HG03060 (cell line): ENCODE data around the gene SKI.
A peak's percentile ranks its signal among the peaks of the same experiment; 100 is the strongest.
"Not testable (repeated sequence)": the region's sequence is repeated elsewhere in the genome, so short reads cannot be mapped to it uniquely, and the experiment has no call there.

Experiments used
- ATAC-seq: cut with Tn5 transposase; IDR thresholded peaks from one replicate; pipeline ENCODE4 v1.9.1; 2021; ENCODE audit warnings: low read depth, moderate number of reproducible peaks; ENCODE audit not compliant: unreplicated experiment

The SKI gene

DNA sequence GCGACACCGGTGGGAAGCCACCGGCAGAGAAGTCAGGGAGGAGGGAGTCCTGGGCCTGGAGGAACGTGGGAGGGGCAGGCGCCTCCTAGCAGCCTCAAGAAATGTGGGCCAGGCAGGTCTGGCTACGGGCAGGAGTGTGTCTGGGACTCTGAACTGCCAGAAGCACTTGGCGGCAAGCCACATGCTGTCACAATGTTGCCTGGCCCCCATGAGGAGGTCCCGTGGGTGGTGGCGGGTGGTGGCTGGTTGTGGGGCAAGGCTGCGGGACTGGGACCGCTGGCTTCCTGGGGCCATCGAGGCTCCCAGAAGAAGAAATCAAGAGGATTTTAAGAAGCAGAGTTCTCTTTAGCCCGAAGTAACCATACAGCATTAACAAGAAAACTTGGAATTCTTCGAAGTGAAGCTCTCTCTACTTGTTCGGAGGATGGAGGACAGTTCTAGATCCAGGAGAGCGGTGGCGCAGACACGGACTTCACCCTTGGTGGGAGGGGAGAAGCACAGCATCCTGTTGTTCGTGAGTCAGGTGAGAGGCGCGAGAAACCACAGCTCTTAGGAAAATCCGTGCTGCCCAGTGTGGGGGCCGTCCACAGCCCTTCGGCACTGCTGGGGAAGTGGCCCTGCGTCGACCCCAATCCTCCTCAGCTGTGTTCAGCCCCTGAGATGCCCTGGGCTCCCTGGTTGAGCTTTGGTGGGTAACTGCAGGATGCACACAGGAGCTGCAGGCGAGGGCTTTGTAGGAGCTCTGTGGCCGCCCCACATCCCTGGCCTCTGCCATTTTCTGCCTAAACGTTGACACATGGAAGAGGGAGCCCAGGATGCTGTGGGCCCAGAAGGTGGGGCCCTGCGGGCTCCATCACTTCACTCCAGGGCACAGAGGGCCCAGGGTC is 12.4 kb downstream of the SKI start:
- no peak for ATAC-seq

DNA sequence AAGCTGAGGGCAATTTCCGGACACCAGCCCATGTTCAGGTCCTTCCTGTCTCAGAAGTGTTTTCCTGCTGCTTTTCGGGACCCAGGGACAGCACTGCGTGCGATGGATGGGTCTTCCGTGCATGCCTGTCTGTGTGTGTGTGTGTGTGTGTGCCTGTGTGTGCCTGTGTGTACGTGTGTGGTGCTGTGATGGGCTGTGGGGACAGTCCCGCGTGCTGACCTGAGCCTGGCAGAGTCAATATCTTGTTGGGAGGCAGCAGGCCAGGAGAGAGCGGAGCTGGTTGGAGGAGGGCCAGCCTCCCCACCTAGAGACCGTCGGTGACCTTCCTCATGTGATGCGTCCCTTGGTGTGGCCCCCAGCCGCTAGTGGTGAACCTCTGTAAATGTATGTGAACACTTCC is 13.7 kb downstream of the SKI start:
- ATAC-seq, result no peak

DNA sequence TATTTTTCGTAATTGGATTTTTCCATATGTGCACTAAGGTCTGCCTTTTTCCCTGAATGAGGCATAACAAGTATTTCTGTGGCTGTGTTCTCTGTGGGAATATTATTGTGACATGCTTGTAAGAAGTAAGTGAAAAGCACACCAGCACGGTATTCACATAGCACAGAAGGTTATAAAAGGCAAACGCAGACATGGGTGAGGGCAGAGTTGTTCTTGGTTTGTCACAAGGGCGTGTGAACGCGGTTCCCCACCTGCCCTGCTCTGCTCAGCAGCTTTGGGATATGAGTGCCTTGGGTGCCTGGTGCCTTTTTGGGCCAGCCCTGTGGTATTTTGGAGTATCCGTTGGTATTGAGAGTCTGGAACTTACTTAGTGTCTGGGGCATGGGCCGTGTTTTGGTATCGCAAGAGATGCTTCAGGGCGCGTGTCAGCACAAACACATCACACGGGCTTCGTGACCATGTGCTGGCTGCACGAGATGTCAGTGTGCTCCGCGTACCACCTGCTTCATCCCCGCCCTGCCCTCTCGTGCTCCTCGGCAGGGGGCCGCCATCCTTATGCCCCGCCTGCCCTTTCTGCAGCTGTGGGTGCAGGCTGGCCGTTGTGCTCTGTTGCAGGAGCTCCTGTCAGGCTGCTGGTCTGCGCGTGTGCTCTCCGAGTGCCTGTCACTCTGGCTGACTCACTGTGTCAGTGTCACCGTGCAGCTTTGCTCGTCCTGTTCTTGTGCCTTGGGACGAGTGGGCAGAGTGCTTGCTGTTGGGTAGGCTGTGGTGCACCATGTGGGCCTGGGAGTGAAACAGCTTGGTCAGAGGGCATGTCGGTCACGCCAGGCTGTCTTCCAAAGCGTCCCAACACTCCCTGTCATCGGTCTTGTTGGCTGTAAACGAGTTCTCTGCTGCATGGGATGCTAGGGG is 15.0 kb downstream of the SKI start:
- ATAC-seq, result no peak

DNA sequence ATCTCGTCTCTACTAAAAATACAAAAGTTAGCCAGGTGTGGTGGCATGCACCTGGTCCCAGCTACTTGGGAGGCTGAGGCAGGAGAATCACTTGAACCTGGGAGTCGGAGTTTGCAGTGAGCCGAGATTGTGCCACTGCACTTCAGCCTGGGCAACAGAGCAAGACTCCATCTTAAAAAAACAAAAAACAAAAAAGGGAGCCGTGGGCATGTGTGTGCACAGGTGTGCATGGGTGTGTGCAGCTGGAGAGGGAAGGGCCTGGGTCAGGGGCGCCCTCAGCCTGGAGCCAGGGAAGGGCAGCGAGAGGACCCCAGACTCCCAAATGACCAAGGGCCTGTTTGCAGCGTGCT is 18.9 kb downstream of the SKI start:
- ATAC-seq, result not testable (repeated sequence)

DNA sequence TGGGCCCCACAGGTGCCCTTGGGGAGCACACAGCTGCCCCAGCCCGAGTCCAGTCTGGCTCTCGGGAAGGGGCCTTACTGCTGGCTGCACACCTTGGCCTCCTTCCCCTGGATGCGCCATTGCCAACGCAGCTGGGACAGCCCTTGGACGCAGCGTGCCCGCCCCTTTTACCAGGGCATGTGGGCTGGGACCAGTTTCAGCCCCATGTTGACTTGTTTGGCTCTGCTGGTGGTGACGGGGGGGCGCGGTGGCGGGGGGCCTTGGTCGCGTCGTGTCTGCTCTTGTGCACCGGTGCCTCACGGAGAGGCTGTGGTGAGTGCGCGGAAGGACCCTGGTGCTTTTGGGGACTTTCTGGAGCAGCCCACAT is 19.6 kb downstream of the SKI start:
- no peak for ATAC-seq

DNA sequence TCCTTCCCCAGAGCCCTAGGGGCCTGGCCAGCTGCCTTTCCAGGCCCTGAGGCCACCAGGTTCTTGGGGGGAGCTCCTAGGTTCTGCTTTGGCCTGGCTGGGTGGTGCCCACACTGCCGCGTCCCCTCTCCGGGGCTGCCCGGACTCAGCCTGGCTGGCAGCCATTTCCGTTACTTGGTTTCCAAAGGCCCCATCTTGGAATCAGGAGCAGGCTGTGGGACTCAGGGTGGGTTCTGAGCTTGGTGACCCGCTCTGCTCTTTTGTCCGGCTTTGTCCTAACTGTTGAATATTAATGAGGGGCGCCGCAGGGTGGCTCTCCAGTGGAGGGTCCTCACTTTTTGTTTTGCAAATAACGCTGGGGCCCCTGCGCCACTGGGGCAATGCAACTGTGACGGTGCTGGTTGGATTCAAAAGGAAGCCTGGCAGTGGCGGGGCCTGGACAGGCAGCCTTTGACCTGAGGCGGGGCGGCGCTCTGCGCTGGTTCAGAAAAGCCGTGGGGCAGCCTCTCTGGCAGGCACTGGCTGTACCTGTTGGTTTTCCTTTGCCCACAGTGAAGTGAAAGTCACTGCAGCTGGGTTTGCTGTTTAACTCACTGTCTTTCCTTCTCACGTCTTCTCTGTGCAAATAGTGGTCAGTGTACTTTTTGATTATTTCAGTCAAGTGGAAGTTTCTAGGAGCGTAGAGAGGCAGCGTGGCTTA is 20.2 kb downstream of the SKI start:
- ATAC-seq, result no peak

DNA sequence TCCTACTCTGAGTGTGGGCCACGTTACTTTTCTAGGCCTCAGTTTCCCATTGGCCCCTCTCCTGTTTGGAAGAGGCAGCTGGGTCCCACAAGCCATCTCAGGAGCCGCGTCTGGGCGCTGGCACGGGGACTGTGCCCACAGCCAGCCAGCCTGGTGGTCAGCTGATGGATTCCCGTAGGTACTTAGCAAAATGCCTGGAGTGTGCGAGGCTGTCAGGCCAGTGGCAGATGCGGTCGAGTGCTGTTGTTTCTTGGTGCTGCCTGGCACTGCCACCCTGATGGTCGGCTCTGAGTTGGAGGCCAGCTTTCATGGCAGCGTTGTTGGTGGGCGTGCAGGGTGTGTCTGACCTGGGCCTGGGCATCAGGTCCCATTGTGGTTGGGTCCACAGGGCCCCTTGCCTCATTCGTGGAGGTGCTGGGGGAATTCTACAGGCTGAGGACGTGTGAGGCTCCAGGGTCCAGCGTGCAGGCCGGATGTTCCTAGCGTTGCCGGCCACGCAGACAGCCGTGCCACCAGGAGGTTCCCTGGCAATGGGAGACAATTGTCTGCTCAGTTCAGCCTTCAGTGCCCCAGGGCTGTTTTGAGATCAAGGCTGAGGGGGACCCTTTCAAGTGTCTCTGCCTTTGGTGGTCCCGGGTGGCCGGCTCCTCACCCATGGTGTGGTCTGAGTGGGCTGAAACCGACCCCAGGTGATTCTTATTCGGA is 20.9 kb downstream of the SKI start:
- ATAC-seq, result no peak

DNA sequence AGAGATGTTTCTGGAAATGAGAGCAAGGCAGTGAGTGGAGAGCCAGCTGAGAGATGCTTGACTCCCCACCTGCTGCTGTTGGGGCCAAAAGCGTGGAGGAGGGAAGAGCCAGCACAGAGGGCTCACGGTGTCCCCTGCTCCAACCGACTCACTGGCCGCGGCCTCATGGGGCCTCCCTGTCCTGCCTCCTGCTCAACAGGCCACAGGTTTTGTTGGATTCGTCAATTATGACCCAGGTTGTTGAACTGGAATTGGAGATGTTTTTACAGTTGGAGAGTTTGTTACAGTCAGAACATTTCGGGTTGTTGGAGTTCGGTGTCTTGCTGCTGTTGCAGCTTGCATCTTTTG is 21.4 kb downstream of the SKI start:
- ATAC-seq, result no peak

DNA sequence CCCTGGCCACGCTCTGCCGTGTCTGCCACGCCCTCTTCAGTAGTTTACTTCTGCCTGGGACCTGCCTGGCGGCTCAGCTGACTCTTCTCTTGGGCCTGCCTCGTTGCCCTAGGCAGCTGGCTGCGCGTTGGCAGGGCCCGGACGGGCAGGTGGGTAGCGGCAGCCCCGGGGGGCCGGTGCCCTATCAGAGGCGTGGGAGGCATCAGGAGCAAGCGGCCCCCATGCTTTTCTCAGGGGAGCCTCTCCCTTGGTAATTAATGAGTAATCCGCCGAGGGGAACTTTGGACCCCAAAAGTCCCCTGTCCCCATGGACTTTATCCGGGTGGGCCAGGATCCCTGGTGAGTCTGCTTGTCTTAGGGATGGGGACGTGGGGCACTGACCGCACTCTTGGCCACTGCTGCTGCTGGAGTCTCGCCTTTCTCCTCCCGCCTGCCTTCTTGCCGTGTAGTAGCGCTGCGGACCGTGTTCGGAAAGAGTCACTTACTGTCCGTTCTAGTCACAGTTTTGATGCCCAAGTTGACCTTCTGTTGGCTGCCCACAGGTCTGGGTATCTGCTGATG is 22.7 kb downstream of the SKI start:
- no peak for ATAC-seq

DNA sequence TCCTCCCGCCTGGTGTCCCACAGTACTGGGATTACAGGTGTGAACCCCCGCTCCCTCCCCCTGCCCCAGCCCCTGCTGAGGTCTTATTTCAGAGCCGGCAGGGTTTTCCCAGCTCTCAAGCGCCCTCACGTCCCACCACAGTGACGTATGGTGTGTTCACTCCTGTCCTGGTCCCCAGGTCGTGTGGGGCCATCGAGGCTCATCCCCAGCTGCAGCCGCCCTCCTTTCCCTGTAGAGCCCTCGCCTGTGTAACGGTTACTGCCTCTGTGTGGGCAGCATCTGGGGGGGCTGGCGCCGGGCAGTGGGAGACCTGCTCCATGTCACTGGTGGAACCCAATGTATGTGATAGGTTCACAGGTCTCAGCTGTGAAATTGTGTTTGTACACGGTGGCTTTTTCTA is 23.2 kb downstream of the SKI start:
- no peak for ATAC-seq

DNA sequence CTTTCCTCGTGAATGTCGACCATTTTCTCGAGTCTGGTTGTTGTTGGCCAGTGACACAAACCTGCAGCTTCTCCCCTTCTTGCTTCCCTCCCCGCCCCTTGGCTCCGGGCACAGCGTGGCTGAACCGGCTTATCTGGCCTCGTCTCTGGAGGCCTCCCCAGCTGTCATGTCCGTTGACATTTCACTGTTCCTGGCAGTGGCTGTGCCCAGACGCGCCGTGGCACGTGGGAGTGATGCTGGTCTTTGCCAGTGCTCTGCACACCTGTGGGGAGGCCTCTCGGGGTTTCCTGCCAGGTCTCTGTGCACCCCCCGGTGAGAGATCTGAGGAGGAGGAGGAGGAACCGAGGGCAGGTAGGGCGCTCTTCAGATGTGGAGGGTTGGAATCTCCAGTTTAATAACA is 23.7 kb downstream of the SKI start:
- ATAC-seq, result no peak

DNA sequence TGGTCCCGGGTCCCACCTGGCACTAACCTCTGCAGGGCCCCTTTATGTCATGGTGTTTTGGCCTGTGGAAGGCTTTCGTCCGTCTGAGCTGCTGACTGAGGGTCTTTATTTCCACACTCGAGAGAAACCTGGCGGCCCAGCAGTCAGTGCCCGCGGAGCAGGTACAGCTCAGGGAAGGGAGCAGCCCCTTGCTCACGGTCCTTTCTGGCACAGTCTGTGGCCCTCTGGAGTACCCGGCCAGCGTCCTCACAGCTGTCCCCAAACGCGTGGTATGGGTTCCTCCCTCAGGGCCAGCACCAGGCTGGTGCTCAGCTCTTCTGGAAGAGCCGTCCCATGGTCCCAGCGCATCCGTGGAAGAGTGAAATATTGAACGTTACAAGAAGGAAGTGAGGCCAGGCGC is 24.3 kb downstream of the SKI start:
- ATAC-seq, result no peak

DNA sequence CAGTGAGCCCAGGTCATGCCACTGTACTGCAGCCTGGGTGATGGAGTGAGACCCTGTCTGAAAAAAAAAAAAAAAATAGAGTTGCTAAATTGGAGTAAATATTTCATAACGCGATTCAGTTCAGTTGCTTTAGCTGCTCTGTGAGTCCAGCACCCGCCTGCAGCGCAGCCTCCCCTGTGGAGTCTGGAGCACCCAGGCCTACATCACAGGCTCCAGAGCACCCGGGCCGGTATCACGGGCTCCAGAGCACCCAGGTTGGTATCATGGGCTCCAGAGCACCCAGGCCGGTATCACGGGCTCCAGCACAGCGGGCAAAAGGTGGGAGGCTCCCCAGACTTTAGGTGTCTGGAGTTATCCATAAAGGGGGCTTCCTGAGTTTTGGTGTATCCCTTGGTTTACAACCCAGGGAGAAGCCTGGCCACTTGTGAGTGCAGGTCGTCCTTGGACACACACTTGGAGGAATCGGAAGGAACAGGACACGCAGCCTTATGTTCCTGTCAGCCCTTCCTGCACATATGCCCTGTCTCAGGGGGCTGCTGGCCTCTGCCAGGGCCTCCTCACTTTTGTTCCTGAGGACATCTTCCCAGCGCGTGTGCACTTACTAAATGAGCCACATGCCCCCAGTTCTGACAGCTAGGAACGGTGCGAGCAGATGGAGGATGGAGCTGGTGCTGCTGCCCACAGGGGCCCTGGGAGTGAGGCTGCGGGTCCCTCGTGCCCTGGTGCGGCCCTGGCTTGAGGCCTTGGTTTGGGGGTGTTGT is 25.1 kb downstream of the SKI start:
- ATAC-seq, result no peak

DNA sequence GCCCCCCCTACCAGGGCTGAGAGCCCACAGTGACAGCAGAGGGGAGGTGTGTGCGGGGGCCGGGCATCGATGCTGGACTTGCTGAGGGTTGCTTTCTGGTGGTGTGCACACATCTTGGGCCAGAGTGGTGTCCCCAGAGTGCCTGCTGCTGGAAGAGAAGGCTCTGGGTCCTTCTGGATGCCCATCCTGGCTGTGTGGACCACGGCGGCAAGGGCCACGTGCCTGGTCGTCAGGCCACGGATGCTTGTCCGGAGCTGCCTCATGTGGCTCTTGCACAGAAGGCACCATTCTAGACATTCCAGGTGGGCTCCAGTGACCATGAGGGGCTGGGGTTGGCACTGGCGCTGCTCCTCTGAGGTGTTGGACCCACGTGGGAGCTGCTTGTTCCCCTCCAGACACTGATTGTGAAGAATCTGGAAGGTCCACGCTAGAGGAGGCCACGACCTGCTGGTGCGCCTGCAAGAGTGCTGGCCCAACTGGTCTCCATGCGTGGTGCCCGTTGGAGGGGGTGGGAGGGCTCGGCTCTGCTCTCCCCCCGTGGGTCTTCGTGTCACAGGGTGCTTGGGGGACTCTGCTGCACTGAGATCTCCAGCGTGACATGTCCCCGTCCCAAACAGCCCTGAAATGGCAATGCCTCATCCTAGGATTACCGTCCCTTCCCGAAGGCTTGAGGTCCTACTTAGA is 25.8 kb downstream of the SKI start:
- no peak for ATAC-seq

DNA sequence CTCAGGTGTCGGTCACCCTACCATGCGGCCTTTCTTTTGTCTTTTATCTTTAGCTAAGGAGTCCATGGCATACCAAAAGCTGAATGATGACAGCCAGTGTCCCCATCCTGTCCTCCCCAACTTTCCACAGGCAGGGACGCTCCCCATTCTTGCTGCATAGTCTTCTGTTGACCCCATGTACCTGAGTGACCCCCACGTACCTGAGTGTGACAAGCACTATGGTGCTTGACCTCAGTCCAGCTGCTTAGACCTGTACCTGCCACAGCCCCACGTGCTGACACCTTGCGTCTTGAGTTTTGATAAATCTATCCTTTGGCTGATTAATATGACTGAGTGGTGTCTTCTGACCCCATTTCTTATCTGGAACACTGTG is 26.9 kb downstream of the SKI start:
- ATAC-seq, result no peak

DNA sequence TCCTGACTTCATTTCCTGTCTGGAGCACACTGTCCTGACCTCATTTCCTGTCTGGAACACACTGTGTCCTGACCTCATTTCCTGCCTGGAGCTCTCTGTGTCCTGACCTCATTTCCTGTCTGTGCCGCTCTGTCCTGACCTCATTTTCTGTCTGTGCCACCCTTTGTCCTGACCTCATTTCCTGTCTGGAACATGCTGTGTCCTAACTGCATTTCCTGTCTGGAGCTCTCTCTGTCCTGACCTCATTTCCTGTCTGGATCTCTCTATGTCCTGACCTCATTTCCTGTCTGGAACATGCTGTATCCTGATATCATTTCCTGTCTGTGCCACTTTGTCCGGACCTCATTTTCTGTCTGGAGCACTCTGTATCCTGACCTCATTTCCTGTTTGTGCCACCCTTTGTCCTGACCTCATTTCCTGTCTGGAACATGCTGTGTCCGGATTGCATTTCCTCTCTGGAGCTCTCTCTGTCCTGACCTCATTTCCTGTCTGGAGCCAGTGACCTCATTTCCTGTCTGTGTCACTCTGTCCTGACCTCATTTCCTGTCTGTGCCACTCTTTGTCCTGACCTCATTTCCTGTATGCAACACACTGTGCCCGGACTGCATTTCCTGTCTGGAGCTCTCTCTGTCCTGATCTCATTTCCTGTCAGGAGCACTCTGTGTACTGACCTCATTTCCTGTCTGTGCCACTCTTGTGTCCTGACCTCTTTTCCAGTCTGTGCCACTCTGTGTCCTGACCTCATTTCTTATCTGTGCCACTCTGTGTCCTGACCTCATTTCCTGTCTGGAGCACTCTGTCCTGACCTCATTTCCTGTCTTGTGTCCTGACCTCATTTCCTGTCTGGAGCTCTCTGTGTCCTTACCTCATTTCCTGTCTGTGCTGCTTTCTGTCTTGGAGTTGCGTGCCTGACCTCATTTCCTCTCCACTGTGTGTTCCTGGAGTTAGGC is 27.6 kb downstream of the SKI start:
- ATAC-seq, result peak; percentile 53

DNA sequence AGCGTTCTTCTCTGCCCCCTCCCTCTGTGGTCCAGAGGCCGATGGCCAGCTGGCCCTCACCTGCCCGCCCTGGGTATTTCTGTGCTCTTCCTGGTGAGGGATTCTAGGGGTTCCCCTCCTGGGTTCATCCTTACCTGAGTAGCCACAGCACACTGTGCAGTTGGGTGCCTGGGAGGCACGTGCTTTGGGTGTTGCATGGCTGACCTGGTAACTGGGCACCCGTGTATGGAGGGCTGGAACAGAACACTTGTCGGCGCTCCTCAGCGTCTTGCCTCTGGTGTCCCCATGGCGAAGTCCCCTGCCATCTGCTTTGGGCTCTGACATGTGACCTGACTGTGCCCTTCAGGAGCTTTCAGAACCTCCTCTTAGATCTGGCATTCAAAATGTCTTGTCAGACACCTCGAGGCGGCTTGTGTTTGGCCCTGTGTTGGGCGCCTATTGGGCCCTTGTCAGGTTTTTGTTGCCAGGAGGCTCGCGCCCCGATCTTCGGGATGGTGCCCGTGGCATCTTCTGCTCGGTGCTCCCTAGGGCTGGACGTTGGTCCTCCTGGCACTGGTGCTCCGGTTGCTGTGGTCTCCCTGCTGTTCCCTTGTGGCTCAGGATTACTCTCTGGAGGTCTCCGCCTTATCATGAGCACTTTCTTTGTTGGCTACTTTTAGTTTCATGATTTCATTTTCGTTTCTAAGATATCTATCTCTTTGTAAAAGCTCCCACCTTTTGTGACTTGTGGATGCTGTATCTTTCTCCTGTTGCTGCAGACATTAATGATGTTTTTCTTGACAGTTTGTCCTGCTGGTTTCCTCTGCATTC is 28.5 kb downstream of the SKI start:
- ATAC-seq, result no peak
